ENCODE measurements around the gene AOPEP. TPM values are rescaled to one million over a fixed set of nuclear protein-coding genes. Genes with fewer than 3 reads are reported as not detected.

The AOPEP gene
- polyA plus RNA-seq, 5 donors: 29.3 to 40.6 (median 37.4) TPM

DNA sequence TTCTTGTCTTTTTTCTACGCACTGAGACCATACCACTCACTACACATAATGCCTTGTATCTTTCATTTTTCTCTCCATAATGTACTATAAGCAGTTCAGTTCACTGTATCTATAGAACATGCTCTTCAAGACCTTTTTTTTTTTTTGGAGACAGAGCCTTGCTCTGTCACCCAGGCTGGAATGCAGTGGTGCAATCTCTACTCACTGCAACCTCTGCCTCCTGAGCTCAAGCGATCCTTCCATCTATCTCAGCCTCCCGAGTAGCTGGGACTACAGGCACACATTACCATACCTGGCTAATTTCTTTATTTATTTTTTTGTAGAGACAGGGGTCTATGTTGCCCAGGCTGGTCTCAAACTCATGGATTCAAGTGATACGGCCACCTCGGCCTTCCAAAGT, 382.3 kb downstream of the AOPEP start:
- no peak for DNase-seq

DNA sequence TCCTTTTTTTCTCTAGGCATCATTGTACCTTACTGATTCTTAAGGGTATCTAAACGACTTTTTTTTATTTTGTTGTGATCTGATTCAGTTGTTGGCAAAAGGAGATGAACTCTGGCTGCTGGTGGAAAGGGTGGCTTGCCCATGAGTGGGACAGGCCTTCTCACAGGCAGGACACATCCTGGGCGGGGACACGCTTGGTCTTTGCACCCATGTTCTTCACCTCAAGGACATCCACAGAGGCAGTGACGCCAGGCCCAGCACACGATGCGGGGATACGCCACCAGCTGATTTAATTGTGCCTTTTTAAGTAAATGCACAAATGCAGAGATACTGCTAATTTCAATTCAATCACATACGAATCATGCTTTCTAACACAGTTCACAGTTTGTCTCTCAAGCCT, 383.0 kb downstream of the AOPEP start:
- DNase-seq: no peak

DNA sequence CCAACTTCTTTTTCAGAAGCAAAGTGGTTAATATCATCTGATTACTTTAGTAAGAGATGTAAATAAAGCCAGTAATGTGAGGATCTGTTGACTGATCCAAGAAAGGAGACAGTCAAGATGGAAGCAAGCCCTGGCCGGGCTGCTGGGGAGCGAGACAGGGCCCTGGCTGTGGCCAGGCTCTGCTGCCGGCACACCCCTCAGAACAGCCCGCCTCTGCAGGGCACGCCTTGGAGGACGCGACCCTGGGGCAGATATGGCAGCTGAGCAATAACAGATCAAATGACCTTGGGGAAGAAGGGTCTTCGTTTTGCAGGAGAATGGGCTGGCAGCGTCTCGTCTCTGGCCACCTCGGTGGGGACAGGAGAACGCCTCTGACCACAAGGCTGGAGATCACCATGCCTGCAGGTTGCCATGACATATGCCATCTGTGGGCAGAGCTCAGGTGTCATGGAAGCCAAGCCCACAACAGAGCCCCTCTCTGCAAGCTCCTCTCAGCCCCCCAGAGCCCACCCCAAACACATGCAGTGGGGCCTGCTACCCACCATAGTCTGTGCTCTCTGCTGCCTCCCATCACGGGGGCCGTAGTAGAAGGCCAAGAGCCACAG, 384.5 kb downstream of the AOPEP start:
- DNase-seq: no peak

DNA sequence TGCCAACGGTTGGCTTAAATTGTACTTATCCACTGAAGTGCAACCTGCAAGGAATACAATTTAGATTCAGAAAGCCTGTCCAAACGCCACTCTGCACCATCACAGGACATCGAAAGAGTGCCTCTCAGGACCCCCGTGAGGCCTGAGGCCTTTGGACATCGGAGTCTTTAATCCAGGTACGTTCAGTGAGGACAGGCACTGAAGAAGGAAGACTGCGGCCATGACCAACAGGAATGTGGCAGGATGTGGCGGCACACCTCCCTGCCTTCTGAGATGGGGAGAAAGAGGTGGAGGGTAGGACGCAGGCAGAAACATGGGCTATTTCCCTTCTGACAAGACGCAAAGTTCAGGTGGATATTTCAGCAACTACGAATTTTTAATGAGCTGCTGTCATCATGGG, 385.2 kb downstream of the AOPEP start:
- DNase-seq: no peak

DNA sequence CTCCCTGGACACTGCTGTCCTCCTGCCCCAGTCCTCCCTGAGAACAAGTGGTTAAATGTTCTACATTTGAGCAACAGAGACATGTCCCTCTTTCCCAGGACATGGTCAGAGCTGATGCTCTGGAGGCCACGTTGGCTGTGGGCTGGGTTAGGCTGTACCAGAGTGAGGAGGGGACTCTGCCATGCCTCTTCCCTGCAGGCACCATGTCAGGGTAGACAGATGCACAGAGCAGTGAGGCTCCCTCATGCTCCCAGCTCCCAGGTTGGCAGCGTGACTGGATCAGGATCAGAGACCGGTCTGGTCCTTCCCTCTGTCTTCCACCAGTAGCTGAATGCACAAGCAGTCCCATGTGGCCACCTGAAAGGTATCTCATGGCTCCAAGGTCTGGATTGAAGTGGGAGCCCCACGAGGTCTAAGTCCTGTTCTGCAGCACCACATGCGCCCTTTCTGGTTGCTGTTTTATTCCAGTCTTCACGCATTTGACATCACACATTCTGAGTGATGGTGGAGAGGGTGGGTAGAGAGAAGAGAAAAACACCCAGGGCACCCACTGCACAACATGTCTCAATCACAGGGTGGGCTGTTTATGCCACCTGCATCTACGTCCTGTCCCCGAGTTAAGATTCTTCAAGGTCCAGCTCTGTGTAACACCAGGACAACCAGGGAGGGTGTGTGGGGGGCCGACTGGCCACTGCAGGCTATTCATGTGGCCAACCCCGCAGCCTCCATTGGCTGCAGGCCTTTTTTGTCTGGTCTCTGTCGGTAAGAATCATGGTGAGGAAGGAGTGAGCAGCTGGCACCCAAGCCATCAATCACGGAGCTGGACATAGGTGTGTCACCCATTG, 386.2 kb downstream of the AOPEP start:
- DNase-seq: no peak

DNA sequence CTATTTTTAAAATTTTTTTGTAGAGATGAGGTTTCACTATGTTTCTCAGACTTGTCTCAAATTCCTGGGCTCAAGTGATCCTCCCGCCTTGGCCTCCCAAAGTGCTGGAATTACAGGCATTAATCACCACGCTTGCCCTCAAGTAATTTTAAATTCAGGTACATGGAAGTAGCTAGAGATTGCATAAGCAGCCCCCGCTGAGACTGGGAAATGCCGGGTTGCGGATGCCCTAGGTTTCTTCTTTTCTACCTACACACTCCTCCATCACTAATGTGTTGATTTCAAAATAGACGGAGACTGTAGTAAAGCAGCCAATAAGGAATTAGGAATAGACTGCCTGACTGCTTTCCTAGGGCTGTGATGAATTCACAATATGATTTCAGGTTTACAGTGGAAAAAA, 388.6 kb downstream of the AOPEP start:
- DNase-seq: no peak

DNA sequence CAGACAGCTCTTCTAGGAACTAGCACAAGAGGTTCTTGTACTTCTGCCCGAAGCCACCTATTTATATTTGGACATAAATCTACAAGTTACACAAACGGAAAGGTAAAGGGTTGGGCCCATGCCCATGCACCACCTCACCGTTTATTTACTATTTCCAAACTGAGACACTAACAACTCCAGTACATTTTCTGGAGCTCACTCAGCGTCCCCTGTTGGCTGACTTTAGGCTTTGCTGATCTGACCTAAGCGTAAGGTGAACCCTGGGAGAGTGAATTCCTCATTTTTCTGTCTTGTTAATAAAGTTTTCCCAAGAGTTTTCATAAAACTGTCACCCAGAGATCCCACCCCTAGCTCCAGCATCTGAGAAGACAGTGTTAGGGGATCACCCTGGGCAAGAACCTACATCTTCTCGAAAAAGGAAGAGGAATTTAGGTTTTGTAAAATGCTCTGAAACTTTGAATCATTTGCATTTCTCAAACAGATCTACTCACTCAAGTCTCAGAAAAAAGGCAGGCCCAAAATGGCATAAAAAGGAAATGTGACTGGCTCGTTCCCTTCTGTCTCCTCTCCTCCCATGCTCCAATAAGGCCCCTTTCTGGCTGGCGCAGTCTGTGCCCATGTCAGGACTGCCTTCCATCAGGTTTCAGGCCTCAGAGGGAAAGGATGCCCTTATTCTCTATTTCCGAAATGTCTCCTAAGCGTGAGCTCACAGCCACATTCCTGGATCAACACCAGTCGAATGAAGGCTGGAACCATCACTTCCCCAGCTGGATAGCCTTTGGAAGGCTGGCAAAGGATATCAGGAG, 389.7 kb downstream of the AOPEP start:
- DNase-seq: no peak

DNA sequence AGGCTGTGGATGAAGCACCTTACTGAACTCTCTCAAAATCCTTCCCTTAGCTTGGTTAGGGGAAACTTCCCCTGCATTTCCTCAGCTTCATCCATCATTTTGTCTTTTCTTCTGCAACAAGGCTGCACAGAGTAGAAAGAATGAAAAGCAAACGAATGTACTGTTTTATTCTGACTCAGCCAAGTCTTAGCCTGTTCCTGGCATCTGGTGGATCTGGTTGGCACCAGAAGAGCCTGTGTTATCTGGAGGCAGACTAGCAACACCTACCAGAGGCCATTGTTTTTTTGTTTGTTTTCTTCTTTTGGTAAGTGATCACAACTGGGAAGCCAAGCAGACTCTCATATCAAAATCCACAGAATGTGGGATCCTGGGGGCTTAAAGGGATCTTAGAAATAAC, 390.3 kb downstream of the AOPEP start:
- DNase-seq: no peak

DNA sequence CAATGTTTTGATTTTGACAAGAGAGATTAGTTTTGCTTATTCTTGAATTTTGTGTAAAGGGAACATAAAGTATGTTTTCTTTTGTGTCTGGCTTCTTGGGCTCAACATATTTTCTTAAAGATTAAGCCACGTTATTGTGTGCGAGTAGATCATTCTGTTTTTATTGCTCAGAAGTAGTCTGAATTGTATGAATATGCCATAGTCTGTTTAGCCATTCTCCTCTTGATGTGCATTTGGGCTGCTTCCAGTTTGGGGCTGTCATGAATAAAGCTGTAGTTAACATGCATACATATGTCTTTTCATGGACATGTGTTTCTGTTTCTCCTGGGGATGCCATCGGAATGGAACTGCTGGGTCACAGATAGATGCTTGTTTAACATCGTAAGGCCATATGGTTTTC, 392.1 kb downstream of the AOPEP start:
- no peak for DNase-seq

DNA sequence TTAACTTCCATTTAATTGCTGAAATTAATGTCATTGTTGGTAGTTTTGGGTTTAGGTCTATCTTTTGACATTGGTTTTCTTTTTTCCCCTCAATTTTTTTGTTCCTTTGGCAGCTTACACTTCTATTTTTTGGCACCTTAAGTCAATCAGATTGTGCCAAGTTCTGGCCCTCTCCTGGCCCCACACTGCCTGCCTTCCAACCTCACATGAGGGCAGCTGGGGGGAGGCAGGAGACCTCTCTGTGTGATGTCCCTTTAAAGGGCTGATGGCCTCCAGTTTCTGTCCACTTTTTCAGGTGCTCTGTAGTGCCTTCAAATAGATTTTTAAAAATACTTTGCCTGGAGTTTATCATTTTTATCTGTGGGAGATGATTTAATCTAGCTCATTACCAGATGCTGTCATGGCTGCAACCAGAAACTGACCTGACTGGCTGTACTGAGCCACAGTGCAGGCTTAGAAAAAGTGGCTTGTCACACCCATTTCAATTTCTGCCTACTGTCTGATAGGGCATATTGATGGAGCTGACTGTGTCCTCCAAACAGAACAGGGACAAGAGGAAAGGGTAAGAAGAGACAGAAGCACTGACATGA, 394.4 kb downstream of the AOPEP start:
- no peak for DNase-seq

DNA sequence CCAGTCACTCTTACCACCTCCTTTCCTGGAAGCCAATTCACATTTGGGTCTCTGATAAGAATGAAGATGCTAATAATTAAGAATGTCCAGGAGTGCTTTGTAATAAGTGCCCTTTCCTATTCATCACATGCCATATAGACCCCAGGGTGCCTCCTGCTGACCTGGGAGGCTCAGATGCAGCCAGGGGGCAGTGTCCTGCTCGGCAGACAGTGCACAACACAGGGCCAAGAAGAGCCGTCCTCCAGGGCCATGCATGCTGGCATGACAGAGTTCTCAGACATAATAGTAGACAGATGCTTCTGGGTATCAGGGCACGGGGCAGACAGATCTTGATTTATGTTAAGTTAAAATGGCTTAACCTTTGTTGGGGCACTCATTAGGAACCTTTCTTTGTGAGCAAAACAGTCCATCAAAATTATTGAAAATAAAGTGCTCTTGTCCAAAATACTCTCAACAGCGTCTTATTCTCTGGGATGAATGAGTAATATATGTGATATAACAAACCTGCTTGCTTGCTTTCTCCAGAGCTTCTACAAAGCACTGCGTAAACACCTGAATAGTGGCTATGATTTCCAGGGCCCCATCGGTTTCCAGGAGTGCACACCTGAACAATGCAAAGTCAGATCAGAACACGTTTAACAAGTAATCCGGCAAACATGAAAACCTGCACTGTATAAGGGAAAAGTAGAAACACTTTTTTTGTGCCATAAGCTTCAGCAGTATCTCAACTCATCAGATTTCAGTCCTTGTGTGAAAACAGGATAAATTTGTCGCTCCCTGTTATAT, 398.3 kb downstream of the AOPEP start:
- DNase-seq: no peak

DNA sequence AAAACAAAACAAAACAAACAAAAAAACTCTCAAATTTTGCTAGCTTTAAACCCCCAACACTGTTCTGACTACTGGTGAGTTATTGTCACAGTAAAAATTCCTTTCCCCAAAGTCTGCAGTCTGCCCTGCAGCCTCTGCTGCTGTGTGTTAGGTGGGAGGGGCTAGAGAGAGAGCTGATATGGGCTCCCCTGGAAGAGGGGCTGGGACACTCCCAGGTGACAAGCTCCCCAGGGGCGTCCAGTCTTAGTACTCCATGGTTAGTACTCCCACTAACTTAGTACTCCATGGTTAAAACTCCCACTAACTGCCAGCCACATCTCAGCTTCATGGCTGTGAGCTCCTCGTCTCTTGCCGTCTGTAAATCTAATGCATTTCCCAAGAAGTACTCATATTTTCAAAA, 399.2 kb downstream of the AOPEP start:
- DNase-seq: no peak

DNA sequence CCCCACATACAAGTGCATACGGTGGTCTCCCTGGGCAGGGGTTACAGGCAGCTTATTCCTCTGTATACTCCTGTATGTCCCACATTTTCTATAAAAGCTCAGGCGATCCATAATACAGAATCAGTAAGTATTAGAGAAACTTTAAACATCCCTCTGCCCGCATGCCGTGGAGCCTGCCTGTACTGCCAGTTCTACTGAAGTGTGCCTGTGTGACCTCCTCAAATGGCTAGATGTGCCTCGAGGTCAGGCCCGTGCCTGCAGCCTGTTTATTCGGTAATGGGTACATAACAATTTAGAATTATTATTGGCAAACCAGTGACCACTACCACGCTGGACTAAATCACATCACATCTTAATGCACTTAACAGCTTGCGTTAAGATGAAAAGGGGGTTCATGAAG, 400.2 kb downstream of the AOPEP start:
- no peak for DNase-seq

DNA sequence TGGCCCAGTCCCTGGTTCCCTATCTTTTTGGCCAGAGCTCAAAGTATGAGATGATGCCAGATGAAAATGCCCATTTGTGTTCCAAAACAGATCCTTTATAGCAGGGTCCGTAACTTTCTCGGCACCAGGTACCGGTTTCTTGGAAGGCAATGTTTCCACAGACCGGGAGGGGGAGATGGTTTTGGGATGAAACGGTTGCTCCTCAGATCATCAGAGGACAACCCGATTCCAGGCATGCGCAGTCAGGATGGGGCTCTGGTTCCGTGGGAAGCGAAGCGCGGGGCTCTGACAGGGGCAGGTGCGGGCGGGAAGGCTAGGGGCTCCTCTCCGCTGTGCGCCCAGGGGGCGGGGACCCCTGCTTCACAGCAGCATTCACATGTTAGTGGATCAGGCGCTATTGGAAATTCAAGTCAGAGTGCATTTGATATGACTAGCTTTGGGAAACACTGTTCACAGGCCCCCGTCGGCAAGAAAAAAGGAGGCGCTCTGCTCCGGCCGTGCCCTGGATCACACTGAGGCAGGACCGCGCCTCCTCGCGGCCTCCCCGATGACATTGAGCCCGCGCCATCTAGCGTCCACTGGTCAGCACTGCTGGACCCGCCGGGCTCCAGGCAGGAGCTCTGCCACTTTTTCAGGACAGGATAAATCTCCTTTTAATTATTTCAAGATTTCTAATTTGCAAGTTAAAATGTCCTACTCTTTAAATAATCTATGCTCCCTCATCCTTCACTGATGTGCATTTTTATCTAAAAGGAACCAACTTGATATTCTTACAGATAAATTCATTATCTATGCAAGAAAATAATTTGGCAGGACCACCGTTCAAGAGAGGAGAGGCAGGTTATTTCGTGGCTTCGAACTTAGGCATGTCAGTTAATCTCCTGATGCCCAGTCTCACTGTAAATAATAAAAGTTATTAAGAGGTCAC, 401.0 kb downstream of the AOPEP start:
- DNase-seq: peak; percentile 69 to 76

DNA sequence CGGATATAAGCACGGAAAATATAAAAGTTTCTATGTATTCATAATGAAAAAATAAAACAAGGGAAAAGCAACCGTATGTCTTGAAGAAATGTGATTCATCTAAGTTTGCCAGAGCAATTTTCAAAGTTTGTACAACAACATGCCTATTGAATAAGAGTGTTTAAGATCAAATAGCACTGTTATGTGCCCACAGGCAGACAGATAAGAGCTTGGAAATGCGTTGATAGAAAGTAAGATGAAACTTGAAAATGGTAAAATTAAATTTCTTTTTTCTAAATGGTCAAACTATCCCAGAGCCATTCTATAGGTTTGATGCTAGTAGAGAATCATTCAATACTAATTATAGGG, 401.7 kb downstream of the AOPEP start:
- no peak for DNase-seq

DNA sequence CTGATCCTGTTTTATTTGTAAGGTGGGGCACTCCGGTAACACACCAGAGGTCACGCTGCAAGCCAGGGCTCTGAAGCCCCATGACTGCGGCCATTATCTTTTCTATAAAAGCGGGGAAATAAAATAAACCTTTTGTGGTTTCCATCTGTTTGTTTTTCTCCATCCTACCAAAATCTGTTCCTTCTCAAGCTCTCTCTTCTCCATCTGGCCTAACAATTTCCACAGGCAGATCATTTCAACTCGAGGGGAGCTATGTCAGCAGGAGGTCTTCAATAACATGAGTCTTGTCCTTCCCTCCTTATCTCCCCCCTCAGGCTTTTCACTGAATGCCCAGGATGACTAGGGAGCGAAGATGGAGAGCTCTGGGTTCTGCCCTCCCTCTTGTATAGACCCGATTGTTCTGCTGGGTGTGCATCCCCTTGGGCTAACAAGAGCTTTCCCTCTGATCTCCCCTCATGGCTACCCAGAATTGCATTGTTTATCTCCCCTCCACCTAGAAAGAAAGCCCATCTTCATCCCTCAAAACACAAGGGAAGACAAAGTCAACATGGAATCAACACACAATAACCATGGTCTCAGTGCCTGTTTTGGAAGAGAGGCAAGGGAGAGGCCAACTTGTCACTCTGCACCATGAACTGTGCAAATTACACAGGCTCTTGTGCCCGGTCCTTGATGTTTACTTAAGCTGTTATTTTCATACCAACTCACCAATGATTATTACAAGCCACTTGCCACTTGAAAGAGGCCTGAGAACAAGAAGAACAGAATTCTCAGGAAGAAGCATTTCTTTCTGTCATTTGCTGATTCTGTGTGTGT, 403.2 kb downstream of the AOPEP start:
- DNase-seq: no peak

DNA sequence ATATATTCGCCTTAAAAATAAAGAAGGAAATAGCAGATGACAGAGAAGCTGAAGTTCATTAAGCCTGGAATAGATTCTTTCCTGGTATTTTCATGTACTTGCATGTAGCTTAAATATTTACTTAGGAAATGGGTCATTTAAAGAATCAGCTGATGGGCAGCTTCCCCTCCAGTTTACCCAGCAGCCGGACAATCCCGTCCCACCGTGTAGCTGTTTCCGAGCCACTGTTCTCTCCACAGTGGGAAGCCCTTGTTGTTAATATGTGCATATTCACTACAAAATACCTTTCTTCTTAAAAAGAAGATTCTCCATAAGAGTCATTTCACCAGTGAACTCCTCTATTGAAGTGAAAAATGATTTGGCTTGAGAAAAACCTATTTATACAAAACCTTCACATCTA, 404.0 kb downstream of the AOPEP start:
- no peak for DNase-seq

DNA sequence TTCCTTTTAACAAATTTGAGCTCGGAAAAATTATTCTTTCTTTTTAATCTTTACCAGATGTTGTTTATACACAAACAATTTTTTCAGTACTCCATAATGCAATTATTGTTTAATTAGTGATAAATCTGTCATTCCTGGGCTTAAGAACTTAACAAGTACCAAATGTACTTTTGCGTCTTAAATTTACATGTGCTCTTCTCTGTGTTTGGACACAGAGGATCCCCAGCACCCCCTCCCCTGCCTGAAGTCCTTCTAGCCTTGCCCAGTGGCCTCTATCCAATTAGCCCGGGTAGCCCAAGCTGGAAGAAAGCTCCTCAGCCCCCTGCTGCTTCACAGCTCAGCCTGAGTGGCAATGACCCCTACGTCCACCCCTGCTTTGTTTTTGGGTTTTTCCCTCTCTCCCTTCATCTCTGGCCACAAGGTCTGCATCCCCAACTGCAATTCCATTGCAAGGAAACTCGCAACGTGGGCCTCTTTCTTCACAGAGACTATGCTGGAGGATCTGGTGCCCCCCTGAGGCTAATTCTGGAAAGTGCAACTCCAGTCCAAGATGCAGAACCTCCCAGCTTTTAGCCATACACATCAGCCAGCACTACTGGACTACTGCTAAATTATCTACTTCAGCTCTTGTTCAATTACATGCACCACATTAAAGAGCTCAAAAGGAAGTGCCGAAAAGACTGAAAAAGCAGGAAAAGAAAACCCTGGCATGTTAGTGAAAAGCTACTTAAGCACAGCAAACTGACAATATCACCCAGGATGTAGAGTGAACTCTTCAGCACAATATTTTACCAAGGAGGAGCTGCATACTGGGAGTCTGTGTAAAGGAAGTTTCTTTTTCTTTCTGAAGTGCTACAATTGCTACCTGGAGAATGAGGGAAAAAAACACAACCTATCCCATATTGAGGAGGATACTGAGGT, 404.8 kb downstream of the AOPEP start:
- DNase-seq: peak; percentile 60 to 75
